HepG2 (cell line): Measurements from ENCODE around the gene LHFPL2. TPM values are rescaled to one million over a fixed set of nuclear protein-coding genes. Genes with fewer than 3 reads are reported as not detected.

Source experiments
- BCL6 ChIP-seq: IDR thresholded peaks from 2 replicates; pipeline ENCODE4 v1.6.1; 2016; ENCODE audit warnings: missing genetic modification reagents, missing compliant biosample characterization
- CHD2 ChIP-seq: IDR thresholded peaks from 2 replicates; pipeline ENCODE4 v1.6.1; 2011; ENCODE audit warnings: low read depth, low read length, improper control_type of control experiment
- ELF1 ChIP-seq: sonication (generic); formaldehyde crosslinking; IDR thresholded peaks from 2 replicates; pipeline ENCODE4 v1.4.0; 2020; ENCODE audit warnings: missing genetic modification reagents
- HNF4G ChIP-seq, 2 experiments: sonication (generic) in 1 of 2; formaldehyde crosslinking in 1 of 2; IDR thresholded peaks; 2 replicates each; pipeline versions ENCODE4 v1.4.0 to v1.6.1; 2011 to 2020; ENCODE audit warnings: borderline replicate concordance in 2 of 2, low read depth in 2 of 2, mild to moderate bottlenecking in 2 of 2, low read length in 1 of 2, missing genetic modification reagents in 1 of 2, moderate library complexity in 1 of 2
- KAT7 ChIP-seq: IDR thresholded peaks from 2 replicates; pipeline ENCODE4 v1.6.1; 2018; ENCODE audit warnings: borderline replicate concordance, missing compliant biosample characterization
- KDM5A ChIP-seq: fragments of 200-600 bp; sonication (generic); IDR thresholded peaks from 2 replicates; pipeline ENCODE4 v1.7.0; 2018; ENCODE audit warnings: antibody characterized with exemption, mild to moderate bottlenecking, low read length, borderline replicate concordance
- MYC ChIP-seq: sonication (generic); formaldehyde crosslinking; IDR thresholded peaks from 2 replicates; pipeline ENCODE4 v1.9.0; 2021; ENCODE audit warnings: missing genetic modification reagents, borderline replicate concordance
- NBN ChIP-seq: fragments of 450-650 bp; conservative IDR thresholded peaks from 2 replicates; pipeline ENCODE4 v1.6.1; 2017
- PHF21A ChIP-seq: sonication (generic); formaldehyde crosslinking; IDR thresholded peaks from 2 replicates; pipeline ENCODE4 v1.5.0; 2020; ENCODE audit warnings: mild to moderate bottlenecking, missing genetic modification reagents
- POGZ ChIP-seq: sonication (generic); formaldehyde crosslinking; IDR thresholded peaks from 2 replicates; pipeline ENCODE4 v1.4.0; 2020; ENCODE audit warnings: mild to moderate bottlenecking, missing genetic modification reagents
- POLR2A ChIP-seq, 2 experiments: IDR thresholded peaks; 2 replicates each; pipeline ENCODE4 v1.6.1; 2011; ENCODE audit warnings: low read depth in 2 of 2, low read length in 2 of 2, mild to moderate bottlenecking in 1 of 2, moderate library complexity in 1 of 2; ENCODE audit not compliant: insufficient read depth in 1 of 2
- RFXAP ChIP-seq: sonication (generic); formaldehyde crosslinking; IDR thresholded peaks from 2 replicates; pipeline ENCODE4 v1.4.0; 2020; ENCODE audit warnings: missing genetic modification reagents, borderline replicate concordance
- SALL1 ChIP-seq: sonication (generic); formaldehyde crosslinking; IDR thresholded peaks from 2 replicates; pipeline ENCODE4 v1.8.0; 2022; ENCODE audit warnings: mild to moderate bottlenecking, missing genetic modification reagents
- SOX6 ChIP-seq, 2 experiments: fragments of 450-650 bp in 1 of 2; sonication (generic) in 1 of 2; formaldehyde crosslinking in 1 of 2; IDR thresholded peaks; 2 replicates each; pipeline versions ENCODE4 v1.4.0 to v1.6.1; 2017 to 2020; ENCODE audit warnings: antibody characterized with exemption in 1 of 2, mild to moderate bottlenecking in 1 of 2, missing genetic modification reagents in 1 of 2
- SP1 ChIP-seq, 2 experiments: fragments of 450-650 bp in 1 of 2; sonication (generic) in 1 of 2; formaldehyde crosslinking in 1 of 2; IDR thresholded peaks; 2 replicates each; pipeline versions ENCODE4 v1.4.0 to v1.6.1; 2016 to 2020; ENCODE audit warnings: missing genetic modification reagents in 1 of 2
- SSRP1 ChIP-seq: IDR thresholded peaks from 2 replicates; pipeline ENCODE4 v1.6.1; 2016; ENCODE audit warnings: control low read depth
- ZKSCAN8 ChIP-seq: IDR thresholded peaks from 2 replicates; pipeline ENCODE4 v1.6.1; 2016; ENCODE audit warnings: borderline replicate concordance, missing genetic modification reagents, missing compliant biosample characterization
- ZNF292 ChIP-seq: sonication (generic); formaldehyde crosslinking; IDR thresholded peaks from 2 replicates; pipeline ENCODE4 v1.8.1; 2022; ENCODE audit warnings: mild to moderate bottlenecking, low read depth, missing genetic modification reagents, borderline replicate concordance
- ZNF335 ChIP-seq: sonication (generic); formaldehyde crosslinking; IDR thresholded peaks from 2 replicates; pipeline ENCODE4 v1.4.0; 2020; ENCODE audit warnings: missing genetic modification reagents
- ZNF614 ChIP-seq: IDR thresholded peaks from 2 replicates; pipeline ENCODE4 v1.6.1; 2018; ENCODE audit warnings: missing biosample characterization, missing genetic modification reagents, inconsistent platforms, borderline replicate concordance
- ZNF790 ChIP-seq: sonication (generic); formaldehyde crosslinking; IDR thresholded peaks from 2 replicates; pipeline ENCODE4 v1.8.0; 2022; ENCODE audit warnings: missing genetic modification reagents, mild to moderate bottlenecking, borderline replicate concordance
- ZSCAN30 ChIP-seq: sonication (generic); formaldehyde crosslinking; IDR thresholded peaks from 2 replicates; pipeline ENCODE4 v1.5.0; 2020; ENCODE audit warnings: mild to moderate bottlenecking, missing genetic modification reagents
- polyA plus RNA-seq, 8 experiments: library from polyadenylated mRNA; depleted of rRNA in 3 of 8; stranded (reverse) in 7 of 8; unstranded in 1 of 8; fragments of >200 nt; fragmentation: Illumina TruSeq in 4 of 8; extraction: Trizol in 4 of 8; gene quantifications; 2 replicates each; pipeline versions ENCODE4 v1.2.1 to v1.2.3, GENCODE V29; 2011 to 2016; ENCODE audit warnings: low read depth in 4 of 8, missing spikeins in 1 of 8, mixed read lengths in 1 of 8; ENCODE audit not compliant: insufficient read depth in 1 of 8
- total RNA-seq, 5 experiments: library from RNA; depleted of rRNA; stranded (reverse); fragments of >200 nt; fragmentation: Illumina TruSeq; extraction: Trizol; gene quantifications; 2 replicates each; pipeline ENCODE4 v1.2.3, GENCODE V29; 2016; ENCODE audit warnings: low read depth in 1 of 5
- TF ChIP-seq, protein P1 (sequence below): IDR thresholded peaks from 2 replicates; pipeline ENCODE4 v1.4.0; 2020; ENCODE audit warnings: mild to moderate bottlenecking, missing genetic modification reagents
- TF ChIP-seq, protein P2 (sequence below): conservative IDR thresholded peaks from 2 replicates; pipeline ENCODE4 v1.6.1; 2018; ENCODE audit warnings: missing genetic modification reagents

Gene LHFPL2
- total and polyA plus RNA-seq, 2 of the 13 experiments (the other 11 are each of a cell fraction or from before 2014, with no cell fraction given), result 6.0 to 20.0 TPM

DNA sequence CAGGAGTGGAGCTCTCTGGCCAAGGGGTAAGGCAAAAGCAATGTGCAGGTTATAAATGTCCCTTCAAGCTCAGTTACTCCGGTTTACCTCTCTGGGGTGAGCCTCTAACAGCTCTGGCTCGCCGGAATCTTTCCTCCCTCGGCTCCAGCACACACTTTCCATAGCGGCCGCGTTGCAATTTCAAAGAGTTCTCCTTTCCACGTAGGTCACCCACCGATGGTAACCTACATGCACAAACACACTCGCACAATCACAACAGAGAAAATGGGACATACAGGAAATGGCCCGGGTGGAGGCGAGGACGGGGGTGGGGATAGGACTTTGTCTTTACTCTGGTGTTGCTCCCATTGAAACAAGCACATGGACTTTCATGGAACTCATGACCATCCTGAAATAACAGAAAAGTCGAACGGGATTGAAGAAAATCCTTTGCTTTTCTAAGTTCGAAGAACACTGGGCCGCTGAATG is 1.2 kb downstream of the LHFPL2 start (continued):
- peak; percentile 37; the same call in 1 of the 2 replicates for TF ChIP-seq KAT7 (CRISPR knock-in tag)
- TF ChIP-seq SP1 (IDR thresholded peaks at IDR 0.05), result no peak
- 0 out of 2 replicates have a peak, but pooled peaks have one; percentile 11 for TF ChIP-seq SP1 (CRISPR knock-in tag; IDR thresholded peaks at IDR 0.05)
- TF ChIP-seq NBN, result no peak
- 0 out of 2 replicates have a peak, but pooled peaks have one; percentile 21 for TF ChIP-seq ZNF335 (CRISPR knock-in tag)
- TF ChIP-seq ZNF790 (CRISPR knock-in tag), result no peak
- TF ChIP-seq POLR2A (IDR thresholded peaks at IDR 0.05; ENCODE audit: insufficient read depth in 1 of 2, low read depth in 2 of 2, low read length in 2 of 2), result peak in 1 of 2 experiments; percentile 20; a peak in 1 of 4 replicates
- no peak for TF ChIP-seq ZSCAN30
- TF ChIP-seq PHF21A (CRISPR knock-in tag), result no peak
- peak; percentile 17; the same call in 1 of the 2 replicates for TF ChIP-seq MYC (CRISPR knock-in tag)
- TF ChIP-seq ZNF614 (CRISPR knock-in tag), result peak; percentile 42; the same call in 1 of the 2 replicates
- TF ChIP-seq RFXAP, result 0 out of 2 replicates have a peak, but pooled peaks have one; percentile 16
- TF ChIP-seq ZKSCAN8, result no peak
- TF ChIP-seq CHD2, result no peak
- TF ChIP-seq, protein P1, sequence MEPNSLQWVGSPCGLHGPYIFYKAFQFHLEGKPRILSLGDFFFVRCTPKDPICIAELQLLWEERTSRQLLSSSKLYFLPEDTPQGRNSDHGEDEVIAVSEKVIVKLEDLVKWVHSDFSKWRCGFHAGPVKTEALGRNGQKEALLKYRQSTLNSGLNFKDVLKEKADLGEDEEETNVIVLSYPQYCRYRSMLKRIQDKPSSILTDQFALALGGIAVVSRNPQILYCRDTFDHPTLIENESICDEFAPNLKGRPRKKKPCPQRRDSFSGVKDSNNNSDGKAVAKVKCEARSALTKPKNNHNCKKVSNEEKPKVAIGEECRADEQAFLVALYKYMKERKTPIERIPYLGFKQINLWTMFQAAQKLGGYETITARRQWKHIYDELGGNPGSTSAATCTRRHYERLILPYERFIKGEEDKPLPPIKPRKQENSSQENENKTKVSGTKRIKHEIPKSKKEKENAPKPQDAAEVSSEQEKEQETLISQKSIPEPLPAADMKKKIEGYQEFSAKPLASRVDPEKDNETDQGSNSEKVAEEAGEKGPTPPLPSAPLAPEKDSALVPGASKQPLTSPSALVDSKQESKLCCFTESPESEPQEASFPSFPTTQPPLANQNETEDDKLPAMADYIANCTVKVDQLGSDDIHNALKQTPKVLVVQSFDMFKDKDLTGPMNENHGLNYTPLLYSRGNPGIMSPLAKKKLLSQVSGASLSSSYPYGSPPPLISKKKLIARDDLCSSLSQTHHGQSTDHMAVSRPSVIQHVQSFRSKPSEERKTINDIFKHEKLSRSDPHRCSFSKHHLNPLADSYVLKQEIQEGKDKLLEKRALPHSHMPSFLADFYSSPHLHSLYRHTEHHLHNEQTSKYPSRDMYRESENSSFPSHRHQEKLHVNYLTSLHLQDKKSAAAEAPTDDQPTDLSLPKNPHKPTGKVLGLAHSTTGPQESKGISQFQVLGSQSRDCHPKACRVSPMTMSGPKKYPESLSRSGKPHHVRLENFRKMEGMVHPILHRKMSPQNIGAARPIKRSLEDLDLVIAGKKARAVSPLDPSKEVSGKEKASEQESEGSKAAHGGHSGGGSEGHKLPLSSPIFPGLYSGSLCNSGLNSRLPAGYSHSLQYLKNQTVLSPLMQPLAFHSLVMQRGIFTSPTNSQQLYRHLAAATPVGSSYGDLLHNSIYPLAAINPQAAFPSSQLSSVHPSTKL, result peak; percentile 49; the same call in 1 of the 2 replicates
- TF ChIP-seq, protein P2, sequence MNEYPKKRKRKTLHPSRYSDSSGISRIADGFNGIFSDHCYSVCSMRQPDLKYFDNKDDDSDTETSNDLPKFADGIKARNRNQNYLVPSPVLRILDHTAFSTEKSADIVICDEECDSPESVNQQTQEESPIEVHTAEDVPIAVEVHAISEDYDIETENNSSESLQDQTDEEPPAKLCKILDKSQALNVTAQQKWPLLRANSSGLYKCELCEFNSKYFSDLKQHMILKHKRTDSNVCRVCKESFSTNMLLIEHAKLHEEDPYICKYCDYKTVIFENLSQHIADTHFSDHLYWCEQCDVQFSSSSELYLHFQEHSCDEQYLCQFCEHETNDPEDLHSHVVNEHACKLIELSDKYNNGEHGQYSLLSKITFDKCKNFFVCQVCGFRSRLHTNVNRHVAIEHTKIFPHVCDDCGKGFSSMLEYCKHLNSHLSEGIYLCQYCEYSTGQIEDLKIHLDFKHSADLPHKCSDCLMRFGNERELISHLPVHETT (CRISPR knock-in tag), result no peak
- TF ChIP-seq BCL6 (CRISPR knock-in tag), result peak; percentile 11; the same call in 1 of the 2 replicates
- no peak for TF ChIP-seq SOX6 (IDR thresholded peaks at IDR 0.05)
- peak; percentile 38; the same call in 1 of the 2 replicates for TF ChIP-seq SOX6 (CRISPR knock-in tag; IDR thresholded peaks at IDR 0.05)
- peak; percentile 41; the same call in 1 of the 2 replicates for TF ChIP-seq HNF4G (IDR thresholded peaks at IDR 0.05; ENCODE audit: borderline replicate concordance, low read depth, low read length)
- no peak for TF ChIP-seq HNF4G (CRISPR knock-in tag; IDR thresholded peaks at IDR 0.05; ENCODE audit: borderline replicate concordance, low read depth)
- 0 out of 2 replicates have a peak, but pooled peaks have one; percentile 5 for TF ChIP-seq POGZ (CRISPR knock-in tag)
- 0 out of 2 replicates have a peak, but pooled peaks have one; percentile 36 for TF ChIP-seq SSRP1 (CRISPR knock-in tag)
- peak; percentile 14; the same call in 1 of the 2 replicates for TF ChIP-seq KDM5A
- TF ChIP-seq SALL1 (CRISPR knock-in tag), result 0 out of 2 replicates have a peak, but pooled peaks have one; percentile 10
- no peak for TF ChIP-seq ZNF292 (CRISPR knock-in tag)
- TF ChIP-seq ELF1 (CRISPR knock-in tag), result peak; percentile 32; the same call in 1 of the 2 replicates
